HS-5 (cell line): ENCODE results near the gene MISP3.
"Not testable (repeated sequence)": the region's sequence is repeated elsewhere in the genome, so short reads cannot be mapped to it uniquely, and the experiment has no call there.

Source experiments
- DNase-seq: peaks from one replicate; pipeline ENCODE4 v3.0.0-alpha.2; 2012; ENCODE audit warnings: low read depth

MISP3 gene

DNA sequence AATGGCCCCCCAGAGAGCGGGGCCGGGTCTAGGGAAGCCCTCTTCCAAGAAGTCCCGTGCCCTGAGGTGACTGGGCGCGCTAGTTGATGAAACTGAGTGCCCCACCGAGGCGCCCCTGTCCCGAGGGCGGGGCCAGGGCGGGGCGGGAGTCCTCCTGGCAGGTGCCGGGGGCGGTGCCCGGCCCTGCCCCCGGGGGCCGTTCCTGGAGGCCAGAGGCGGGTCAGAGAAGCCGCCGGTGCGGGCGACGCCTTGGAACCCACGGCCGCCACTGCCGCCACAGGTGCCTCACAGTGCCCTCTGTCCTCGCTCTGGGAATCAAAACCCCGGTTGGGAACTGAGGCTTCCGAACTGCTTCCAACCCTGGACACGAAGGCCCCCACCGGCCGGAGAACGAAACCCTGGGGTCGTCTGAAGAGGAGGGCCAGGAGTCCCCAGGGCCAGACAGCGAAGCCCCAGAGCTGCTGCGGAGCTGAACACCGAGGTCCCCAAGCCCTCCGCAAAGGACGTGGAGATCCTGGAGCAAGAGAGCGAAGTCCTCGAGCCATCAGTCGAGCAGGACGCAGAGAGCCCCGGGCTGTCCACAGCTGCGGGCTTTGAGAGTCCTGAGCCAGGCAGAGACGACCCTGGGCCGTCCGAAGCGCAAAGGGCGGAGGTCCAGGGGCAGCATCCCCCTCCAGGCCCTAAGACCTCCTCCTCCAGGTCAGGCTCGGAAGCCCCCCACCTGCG, at the start of gene MISP3:
Gene MISP3, plus strand, starts transcription at position 252 of the 726 bp plus-strand sequence. CDS start 524 bp downstream, outside the sequence.
- no peak for DNase-seq

DNA sequence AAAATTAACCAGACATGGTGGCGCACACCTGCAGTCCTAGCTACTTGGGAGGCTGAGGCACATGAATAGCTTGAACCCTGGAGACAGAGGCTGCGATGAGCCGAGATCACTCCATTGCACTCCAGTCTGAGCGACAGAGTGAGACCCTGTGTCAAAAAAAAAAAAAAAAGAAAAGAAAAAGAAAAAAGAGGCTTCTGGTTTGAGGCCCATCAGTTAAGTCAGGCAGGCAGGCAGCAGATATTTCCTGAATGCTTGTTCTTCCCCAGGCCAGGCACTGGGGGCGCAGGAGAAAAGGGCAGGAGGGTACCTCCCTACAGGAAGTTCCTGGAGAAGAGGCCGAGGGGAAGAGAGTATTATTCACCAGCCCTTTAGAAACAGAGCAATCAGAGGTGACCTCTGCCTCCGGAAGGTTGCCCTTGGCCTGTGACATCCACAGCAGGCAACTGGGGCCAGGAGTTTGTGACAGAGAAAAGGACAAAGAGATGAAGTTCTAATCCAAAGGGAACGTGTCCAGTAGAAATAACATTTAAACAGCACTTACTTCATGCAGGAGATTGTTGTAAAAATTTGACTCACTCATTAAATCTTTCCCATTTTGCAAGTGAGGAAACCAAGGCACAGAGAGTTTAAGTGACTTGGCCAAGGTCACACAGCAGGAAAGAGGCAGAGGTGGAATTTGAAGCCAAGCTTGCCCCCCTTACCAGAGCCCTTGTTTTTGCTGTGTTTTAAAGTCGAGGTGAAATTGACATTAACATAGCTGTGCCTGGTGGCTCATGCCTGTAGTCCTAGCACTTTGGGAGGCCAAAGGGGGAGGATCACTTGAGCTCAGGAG, 49.0 kb upstream of the MISP3 start:
- DNase-seq = no peak

DNA sequence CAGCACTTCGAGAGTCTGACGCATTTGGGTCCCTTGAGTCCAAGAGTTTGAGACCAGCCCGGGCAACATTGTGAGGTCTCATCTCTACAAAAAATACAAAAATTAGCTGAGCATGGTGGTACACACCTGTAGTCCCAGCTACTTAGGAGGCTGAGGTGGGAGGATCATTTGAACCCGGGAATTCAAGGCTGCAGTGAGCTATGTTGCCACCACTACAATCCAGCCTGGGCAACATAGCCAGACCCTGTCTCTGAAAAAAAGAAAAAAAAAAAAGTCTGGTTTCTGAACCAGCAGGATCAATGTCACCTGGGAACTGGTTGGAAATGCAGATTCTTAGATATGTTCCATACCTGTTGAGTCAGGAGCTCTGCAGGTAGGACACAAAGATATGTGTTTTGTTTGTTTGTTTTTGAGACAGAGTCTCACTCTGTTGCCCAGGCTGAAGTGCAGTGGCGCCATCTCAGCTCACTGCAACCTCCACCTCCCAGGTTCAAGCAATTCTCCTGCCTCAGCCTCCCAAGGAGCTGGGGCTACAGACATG, 45.9 kb upstream of the MISP3 start:
- DNase-seq = not testable (repeated sequence)

DNA sequence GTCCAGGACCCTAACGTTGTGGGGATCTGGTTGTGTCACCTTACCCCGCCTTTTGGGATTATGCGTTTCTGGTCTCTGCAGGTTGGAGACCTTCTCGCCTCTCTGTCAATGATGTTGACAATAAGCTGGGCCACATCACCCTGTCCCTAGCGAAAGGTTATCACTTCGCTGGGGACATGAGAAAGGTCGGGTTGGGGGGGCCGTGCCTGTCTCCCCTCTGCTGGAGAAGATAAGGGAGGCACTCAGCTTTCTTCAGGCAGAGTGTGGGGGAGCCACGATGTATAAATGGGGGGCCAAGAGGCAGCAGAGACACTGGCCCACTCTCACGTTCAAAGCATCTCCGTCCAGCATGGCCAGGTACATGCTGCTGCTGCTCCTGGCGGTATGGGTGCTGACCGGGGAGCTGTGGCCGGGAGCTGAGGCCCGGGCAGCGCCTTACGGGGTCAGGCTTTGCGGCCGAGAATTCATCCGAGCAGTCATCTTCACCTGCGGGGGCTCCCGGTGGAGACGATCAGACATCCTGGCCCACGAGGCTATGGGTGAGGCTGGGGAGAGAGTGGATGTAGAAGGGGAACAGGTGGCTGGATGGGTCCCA, 44.6 kb upstream of the MISP3 start, which contains the start of gene RLN3:
Gene RLN3, plus strand, starts transcription at position 293 of the 595 bp plus-strand sequence. Its CDS starts 57 bp downstream, at position 350.
- DNase-seq = no peak

DNA sequence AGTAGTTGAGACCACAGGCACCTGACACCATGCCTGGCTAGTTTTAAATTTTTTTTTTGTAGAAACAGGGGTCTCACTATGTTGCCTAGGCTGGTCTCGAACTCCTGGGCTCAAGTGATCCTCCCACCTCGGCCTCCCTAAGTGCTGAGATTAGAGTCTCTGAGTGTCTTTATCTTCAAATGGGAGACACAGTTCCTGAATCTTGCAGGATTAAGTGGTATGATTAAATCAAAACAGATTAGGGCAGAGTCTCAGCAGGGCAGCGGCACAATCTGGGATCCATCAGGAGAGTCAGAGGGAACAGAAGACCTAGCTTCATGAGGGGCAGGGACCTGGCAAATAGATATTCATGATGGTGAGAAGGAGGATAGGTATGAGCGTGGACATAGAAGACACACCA, 43.7 kb upstream of the MISP3 start:
- DNase-seq = no peak

DNA sequence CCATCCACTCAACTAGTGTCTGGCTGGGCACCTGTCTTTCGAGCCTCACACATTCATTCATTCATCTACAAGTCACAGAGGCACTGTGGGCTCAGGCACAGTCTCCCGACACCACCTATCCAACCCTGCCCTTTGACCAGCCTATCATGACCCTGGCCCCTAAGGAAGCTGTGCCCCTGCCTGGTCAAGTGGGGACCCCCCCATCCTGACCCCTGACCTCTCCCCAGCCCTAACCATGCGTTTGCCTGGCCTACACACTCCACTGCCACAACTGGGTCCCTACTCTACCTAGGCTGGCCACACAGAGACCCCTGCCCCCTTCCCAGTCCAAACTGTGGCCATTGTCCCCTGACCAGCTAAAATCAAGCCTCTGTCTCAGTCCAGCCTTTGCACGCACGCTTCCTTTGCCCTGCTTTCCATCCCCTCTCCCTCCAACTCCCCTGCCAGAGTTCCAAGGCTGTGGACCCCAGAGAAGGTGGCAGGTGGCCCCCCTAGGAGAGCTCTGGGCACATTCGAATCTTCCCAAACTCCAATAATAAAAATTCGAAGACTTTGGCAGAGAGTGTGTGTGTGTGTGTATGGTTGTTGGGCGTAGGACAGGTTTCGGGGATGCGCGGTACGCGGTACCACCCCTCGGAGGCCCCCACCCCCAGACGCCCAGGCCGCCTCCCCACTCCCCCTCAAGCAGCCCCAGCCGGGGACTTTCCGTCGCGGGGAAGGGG, 41.4 kb upstream of the MISP3 start:
- DNase-seq = no peak

DNA sequence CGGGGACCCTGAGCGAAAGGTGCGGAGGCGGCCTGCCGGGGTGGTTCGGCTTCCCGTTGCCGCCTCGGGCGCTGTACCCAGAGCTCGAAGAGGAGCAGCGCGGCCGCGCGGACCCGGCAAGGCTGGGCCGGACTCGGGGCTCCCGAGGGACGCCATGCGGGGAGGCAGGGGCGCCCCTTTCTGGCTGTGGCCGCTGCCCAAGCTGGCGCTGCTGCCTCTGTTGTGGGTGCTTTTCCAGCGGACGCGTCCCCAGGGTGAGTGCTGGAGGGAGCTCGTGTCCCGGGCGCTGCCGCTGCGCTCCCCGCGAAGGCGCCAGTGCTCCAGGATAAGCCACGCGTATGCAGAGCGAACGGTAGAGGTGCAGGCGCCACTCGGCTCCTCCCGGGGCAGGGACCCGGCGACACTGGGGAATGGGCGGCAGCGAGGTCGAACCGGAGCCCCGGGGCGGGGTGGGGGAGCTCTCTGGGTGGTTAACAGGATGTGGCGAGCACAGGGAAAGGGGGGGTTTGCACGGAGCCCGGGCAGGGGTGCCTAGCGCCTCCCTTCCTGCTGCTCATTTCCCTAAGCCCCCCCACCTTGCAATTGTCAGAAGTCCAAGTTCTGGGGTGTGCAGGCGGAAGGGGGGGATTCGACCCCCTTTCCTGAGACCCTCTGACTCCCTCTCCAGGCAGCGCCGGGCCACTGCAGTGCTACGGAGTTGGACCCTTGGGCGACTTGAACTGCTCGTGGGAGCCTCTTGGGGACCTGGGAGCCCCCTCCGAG, 40.7 kb upstream of the MISP3 start, which contains the start of gene IL27RA:
Gene IL27RA, plus strand, starts transcription at position 44 of the 762 bp plus-strand sequence. Its CDS starts 111 bp downstream, at position 155.
- DNase-seq = peak; percentile 31

DNA sequence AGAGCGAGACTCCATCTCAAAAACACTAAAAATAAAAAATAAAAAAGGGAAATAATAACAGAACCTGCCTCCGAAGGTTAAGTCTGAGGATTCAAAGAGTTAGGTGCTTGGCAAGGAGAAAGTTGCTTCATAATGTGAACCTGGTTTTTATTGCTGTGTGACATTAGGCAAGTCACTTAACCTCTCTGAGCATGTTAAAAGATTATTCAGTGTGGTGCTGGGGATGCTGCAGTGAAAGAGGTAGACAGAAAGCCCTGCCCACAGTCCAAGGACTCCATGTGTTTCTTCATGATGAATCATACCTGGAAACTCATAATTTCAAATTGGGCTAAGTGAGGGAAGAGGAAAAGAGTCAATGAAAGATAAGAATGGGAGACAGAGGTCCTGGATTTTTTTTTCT, 38.6 kb upstream of the MISP3 start:
- no peak for DNase-seq

DNA sequence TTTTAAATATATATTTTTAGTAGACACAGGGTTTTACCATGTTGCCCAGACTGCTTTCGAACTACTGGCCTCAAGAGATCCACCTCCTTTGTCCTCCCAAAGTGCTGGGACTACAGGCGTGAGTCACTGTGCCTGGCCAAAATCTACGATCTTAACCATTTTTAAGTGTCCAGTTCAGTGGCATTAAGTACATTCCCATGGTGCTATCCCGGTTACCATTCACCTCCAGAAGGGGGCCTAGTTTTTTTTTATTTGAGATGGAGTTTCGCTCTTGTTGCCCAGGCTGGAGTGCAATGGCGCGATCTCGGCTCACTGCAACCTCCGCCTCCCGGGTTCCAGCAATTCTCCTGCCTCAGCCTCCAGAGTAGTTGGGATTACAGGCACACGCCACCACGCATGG, 37.4 kb upstream of the MISP3 start:
- DNase-seq = not testable (repeated sequence)

DNA sequence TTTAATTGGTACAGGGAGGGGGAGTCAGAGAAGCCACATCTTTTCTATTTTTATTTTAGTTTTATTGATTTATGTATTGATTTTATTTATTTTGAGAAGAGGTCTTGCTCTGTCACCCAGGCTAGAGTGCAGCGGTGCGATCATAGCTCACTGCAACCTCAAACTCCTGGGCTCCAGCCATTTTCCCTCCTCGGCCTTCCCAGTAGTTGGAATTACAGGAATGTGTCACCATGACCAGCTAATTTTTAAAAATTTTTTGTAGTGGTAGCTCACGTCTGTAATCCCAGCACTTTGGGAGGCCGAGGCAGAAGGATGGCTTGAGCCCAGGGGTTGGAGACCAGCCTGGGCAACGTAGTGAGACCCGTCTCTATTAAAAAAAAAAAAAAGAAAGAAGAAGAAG, 36.9 kb upstream of the MISP3 start:
- no peak for DNase-seq

DNA sequence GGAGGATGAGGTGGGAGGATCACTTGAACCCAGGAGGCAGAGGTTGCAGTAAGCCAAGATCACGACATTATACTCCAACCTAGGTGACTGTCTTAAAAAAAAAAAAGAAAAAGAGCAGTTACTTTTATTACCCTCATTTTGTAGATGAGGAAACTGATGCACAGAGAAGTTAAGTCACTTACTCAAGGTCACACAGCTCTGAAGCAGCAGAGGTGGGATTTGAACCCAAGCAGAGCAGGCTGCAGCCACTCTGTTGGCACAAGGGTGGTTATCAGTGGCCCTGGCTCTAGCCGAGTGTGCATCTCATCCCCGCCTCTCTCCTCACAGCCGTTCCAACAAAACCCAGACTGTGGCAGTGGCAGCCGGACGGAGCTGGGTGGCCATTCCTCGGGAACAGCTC, 33.4 kb upstream of the MISP3 start:
- DNase-seq = no peak

DNA sequence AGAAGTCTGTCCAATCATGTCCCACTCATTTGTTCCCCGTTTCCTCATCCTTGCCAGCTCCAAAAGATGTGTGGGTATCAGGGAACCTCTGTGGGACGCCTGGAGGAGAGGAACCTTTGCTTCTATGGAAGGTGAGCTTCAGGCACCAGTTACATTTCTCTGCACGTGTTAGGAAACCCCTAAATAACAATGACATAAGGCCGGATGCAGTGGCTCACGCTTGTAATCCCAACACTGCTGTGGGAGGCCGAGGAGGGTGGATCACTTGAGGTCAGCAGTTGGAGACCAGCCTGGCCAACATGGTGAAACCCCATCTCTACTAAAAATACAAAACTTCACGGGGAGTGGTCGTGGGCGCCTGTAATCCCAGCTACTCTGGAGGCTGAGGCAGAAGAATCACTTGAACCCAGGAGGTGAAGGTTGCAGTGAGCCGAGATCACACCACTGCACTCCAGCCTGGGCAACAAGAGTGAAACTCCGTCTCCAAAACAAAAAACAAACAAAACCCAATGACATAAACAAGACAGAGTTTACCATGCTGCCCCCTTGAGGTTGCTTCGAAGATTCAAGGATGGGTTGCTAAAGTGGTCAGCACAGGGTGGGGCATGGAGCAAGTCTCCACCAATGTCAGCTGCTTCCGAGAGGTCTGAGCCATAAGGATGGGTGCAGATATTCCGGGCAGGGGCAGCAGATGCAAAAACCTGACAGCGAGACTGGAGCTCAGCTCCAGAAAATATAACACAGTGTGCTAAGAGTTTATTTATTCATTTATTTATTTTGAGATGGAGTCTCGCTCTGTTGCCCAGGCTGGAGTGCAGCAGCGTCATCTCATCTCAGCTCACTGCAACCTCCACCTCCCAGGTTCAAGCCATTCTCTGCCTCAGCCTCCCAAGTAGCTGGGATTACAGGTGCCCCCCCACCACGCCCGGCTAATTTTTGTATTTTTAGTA, 29.7 kb upstream of the MISP3 start:
- DNase-seq = not testable (repeated sequence)

DNA sequence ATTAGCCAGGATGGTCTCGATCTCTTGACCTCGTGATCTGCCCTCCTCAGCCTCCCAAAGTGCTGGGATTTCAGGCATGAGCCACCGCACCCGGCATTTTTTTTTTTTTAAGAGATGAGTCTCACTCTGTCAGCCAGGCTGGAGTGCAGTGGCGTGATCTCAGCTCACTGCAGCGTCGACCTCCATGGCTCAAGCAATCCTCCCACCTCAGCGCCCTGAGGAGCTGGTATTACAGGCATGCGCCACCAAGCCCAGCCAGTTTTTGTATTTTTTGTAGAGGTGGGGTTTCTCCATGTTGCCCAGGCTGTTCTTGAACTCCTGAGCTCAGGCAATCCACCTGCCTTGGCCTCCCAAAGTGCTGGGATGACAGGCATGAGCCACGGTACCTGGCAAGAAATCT, 24.7 kb upstream of the MISP3 start:
- DNase-seq = not testable (repeated sequence)

DNA sequence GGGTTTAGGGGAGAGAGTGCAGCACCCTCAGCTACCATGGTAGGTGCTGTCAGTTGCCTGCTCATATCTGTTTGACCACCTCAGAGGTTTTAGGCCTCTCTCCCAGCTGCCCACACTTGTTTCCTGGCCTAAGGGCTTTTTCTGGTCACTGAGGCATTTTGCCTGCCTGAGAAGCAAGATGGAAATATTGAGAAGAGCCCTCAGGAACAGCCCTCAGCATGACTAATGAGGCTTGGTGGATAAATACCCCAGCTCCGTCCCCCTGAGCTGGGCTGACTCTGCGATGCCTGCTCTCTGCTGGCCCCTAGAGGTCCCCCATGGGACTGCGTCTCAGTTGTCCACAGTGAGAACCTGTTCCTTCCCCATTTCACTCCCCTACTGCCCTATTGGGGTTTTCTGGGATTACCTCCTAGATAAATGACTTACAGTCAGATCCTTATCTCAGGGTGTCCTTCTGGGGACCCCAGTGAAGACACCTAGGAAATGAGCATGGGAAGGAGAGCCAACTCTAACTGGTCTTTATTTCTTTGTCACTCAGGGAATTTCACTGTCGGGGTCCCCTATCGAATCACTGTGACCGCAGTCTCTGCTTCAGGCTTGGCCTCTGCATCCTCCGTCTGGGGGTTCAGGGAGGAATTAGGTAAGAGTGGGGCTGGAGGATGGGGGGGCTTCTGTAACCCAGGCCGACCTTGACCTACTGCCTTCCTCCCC, 24.0 kb upstream of the MISP3 start:
- no peak for DNase-seq

DNA sequence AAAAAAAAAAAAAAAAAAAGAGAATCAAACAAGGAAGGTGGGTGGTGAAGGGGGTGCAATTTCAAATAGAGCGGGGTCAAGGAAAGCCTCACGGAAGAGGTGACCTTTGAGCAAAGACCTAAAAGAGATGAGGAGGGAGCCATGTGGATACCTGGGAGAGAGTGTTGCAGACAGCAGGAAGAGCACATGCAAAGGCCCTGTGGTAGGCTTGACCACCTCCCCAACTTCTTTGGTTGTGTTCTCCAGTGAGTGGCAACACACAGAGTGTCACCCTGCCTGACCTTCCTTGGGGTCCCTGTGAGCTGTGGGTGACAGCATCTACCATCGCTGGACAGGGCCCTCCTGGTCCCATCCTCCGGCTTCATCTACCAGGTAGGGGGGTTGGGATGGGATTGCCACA, 22.1 kb upstream of the MISP3 start:
- DNase-seq = no peak

DNA sequence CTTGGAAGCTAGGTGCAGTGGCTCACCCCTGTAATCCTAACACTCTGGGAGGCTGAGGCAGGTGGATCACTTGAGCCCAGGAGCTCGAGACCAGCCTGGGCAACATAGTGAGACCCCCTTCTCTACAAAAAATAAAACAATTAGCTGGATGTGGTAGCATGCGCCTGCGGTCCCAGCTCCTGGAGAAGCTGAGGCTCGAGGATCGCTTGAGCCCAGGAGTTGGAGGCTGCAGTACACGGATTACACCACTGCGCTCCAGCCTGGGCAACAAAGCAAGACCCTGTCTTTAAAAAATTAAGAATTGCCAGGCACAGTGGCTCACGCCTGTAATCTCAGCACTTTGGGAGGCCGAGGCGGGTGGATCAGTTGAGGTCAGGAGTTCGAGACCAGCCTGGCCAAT, 21.6 kb upstream of the MISP3 start:
- DNase-seq = not testable (repeated sequence)

DNA sequence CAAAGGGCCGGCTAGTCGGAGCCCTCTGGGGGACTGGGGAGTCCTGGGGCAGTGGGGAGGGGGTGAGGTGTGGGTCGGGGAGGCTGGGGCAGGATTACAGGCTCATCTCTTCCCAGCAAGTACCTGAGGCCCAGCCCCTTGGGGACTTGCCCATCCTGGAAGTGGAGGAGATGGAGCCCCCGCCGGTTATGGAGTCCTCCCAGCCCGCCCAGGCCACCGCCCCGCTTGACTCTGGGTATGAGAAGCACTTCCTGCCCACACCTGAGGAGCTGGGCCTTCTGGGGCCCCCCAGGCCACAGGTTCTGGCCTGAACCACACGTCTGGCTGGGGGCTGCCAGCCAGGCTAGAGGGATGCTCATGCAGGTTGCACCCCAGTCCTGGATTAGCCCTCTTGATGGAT, 20.6 kb upstream of the MISP3 start:
- DNase-seq = no peak

DNA sequence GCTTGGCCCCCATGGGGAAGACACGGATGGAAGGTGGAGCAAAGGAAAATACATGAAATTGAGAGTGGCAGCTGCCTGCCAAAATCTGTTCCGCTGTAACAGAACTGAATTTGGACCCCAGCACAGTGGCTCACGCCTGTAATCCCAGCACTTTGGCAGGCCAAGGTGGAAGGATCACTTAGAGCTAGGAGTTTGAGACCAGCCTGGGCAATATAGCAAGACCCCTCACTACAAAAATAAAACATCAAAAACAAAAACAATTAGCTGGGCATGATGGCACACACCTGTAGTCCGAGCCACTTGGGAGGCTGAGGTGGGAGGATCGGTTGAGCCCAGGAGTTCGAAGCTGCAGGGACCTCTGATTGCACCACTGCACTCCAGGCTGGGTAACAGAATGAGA, 20.1 kb upstream of the MISP3 start:
- no peak for DNase-seq

DNA sequence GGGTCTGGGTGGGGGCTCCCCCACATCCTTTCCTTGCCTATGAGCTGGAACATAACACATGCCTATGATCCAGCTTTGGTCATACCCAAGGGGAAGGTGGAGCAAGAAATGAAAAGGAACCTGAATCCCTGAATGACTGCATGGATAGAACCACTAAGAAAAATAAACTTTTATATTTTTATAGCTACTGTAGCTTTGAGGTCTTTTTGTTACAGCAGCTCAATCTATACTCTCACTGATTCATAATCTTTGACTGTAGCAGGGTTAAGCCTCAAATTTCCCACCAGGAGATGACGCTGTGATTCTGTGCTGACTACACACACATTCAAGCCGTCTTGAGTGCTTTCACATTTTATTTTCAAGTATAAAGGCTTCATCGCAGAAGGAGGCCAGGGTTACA, 19.6 kb upstream of the MISP3 start:
- DNase-seq = no peak
